IPS-18c (cell line): ENCODE results near the gene BCL2L11.
A peak's percentile ranks its signal among the peaks of the same experiment; 100 is the strongest.
"Not testable (repeated sequence)": the region's sequence is repeated elsewhere in the genome, so short reads cannot be mapped to it uniquely, and the experiment has no call there.

ENCODE experiments used
- H3K4me3 ChIP-seq: 2 replicates; pipeline ENCODE4 v1.7.0; 2013; ENCODE audit warnings: low read depth, mild to moderate bottlenecking, low read length, moderate library complexity; ENCODE audit not compliant: insufficient read depth
- H3K9me3 ChIP-seq: one replicate; pipeline ENCODE4 v1.6.1; 2013; ENCODE audit warnings: mild to moderate bottlenecking, low read length, moderate library complexity; ENCODE audit not compliant: control insufficient read depth, insufficient read depth

BCL2L11 gene

DNA sequence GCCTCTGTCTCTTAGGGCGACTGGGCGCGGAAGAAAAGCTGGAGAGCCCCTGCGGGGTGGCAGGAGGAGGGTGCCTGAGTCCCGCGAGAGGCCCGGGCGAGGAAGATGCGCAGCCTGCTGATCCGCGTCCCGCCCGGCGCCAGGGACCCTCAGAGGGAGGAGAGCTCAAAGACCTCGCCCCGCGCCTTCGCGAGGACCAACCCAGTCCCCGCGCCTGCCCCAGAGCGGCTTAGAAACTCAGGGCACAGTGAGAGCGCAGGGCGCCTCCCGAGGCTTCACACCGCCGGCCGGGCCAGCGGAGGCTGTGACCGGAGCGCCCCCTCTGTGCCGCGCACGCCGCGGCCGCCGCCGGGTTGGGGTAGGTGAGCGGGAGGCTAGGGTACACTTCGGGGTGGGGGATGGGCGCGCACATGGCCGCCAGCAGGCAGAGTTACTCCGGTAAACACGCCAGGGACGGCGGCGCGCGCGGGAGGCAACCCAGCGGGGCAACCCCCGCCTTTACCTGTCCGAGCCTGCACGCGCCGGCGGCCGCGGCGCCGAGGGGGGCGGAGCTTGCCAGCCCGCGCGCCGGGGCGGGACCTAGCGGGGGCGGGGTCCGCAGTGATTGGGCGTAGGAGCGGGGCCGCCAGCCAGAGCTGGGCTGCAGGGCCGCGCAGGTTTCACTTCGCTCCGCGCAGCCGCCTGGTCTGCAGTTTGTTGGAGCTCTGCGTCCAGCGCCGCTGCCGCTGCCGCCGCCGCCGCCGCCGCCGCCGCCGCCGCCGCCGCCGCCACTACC lies at the start of gene BCL2L11:
BCL2L11 (plus strand) TSS at position 662 of the 775 bp plus-strand sequence. CDS start 2,832 bp downstream, outside the sequence.
- H3K4me3 ChIP-seq, result peak within 1 kb of the TSS; percentile 82
- H3K9me3 ChIP-seq, result peaks cover 2% of the 10 kb centered on the region

DNA sequence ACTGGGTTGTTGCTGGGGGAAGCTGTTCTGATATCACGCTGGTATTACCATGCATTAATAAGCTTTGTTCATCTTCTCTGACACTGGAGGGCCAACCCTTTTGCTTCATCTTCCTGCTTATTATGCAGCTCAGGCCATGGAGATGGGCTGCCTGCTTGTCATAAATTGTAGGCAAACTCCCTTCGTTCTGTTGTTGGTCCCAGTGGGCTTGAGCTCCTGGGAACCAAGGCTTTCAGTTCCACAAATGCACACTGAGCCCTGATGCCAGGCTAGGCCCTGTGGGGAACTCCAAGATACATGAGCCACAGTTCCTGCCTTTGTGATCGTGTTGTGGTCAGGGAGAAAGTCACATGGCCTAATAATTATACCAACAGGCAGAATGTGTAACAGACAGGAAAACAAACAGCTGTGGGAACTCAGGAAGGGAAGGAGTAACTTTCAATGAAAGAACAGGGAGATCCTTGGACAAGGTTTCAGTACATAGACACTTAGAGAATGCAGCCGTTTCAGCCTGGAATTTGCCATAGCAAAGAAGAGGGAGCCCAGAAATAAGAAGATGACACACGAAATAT lies 49.0 kb upstream of the BCL2L11 start:
- no peak overlapping the region for H3K4me3 ChIP-seq

DNA sequence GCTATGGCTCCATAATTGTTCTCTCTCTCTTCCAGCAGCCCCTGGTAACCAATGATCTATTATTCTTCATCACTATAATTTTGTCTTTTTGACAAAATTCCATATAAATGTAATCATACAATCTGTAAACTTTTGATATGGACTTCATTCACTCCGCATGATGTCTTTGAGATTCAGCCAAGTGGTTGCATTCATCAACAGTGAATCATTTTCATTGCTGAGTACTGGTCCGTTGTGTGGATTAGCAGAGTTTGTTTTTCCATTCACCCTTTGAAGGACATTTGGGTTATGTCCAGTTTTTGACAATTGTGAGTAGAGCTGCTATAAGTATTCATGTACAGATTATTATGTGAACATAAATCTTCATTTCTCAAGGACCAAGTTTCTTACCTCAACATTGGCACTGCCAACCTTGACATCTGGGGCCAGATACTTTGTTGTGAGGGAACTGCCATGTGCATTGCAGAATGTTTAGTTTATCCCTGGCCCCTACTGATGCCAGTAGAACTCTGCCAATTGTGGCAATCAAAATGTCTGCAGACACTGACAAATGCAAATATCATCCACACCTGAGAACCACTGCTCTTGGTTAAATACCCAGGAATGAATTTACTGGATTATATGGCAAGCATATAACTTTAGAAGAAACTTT lies 48.4 kb upstream of the BCL2L11 start:
- no peak overlapping the region for H3K4me3 ChIP-seq
- no peaks in the 10 kb centered on the region for H3K9me3 ChIP-seq

More for the DNA sequence above, 49.0 kb upstream of the BCL2L11 start:
- no peaks in the 10 kb centered on the region for H3K9me3 ChIP-seq

GRCh38 chr2:111082659-111083058 lies 38.1 kb upstream of the BCL2L11 start:
- H3K4me3 ChIP-seq, H3K9me3 ChIP-seq: not testable (repeated sequence)

GRCh38 chr2:111091811-111092211 lies 28.9 kb upstream of the BCL2L11 start:
- Histone ChIP-seq H3K9me3 (no peaks in the 10 kb centered on the region), H3K4me3 (no peak overlapping the region)

GRCh38 chr2:111094691-111095090 lies 26.0 kb upstream of the BCL2L11 start:
- Histone ChIP-seq H3K4me3 (no peak overlapping the region), H3K9me3 (no peaks in the 10 kb centered on the region)

DNA sequence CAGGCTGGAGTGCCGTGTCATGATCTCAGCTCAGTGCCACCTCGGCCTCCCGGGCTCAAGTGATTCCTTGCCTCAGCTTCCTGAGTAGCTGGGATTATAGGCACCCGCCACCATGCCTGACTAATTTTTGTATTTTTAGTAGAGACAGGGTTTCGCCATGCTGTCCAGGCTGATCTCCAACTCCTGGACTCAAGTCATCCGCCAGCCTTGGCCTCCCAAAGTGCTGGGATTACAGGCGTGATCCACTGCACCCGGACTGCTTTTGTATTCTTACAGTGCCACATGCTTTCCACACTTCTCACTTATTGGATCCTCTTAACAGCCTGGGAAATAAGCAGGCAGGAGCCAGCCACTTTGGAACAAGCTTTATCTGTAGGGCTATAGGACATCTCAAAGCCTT lies 25.3 kb upstream of the BCL2L11 start:
- Histone ChIP-seq H3K9me3 (no peaks in the 10 kb centered on the region), H3K4me3 (no peak overlapping the region)

DNA sequence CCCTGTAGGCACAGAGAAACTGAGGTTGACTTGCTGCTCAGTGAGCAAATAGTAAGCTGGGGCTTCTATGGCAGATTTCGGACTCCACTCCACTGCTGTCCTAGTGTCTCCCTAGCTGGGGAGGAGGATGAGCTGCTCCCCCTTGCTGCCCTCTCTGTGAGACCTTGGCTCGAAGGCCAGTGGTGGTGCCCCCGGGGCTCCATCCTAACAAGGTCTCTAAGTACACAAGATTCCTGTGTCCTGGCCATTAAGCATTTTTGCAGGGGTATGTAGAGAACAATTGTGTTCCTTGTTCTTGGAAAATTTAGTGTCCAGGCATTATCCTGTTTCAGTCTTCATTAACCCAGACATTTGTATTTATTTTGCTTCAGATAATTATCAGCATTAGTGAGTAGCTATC lies 21.3 kb upstream of the BCL2L11 start:
- H3K9me3 ChIP-seq, result no peaks in the 10 kb centered on the region
- H3K4me3 ChIP-seq, result no peak overlapping the region

GRCh38 chr2:111100087-111100764 lies 20.5 kb upstream of the BCL2L11 start:
- Histone ChIP-seq H3K9me3 (no peaks in the 10 kb centered on the region), H3K4me3 (no peak overlapping the region)

GRCh38 chr2:111100765-111101162 lies 19.9 kb upstream of the BCL2L11 start:
- Histone ChIP-seq H3K9me3 (no peaks in the 10 kb centered on the region), H3K4me3 (no peak overlapping the region)

- H3K4me3 ChIP-seq, result no peak overlapping the region
These were observed 19.1 kb upstream of the BCL2L11 start for GRCh38 chr2:111101592-111101991.

GRCh38 chr2:111102216-111102615 lies 18.5 kb upstream of the BCL2L11 start:
- Histone ChIP-seq H3K9me3 (no peaks in the 10 kb centered on the region), H3K4me3 (no peak overlapping the region)

More at GRCh38 chr2:111101592-111101991, 19.1 kb upstream of the BCL2L11 start:
- H3K9me3 ChIP-seq, result no peaks in the 10 kb centered on the region

GRCh38 chr2:111105926-111106325 lies 14.8 kb upstream of the BCL2L11 start:
- H3K9me3 ChIP-seq, result no peaks in the 10 kb centered on the region
- no peak overlapping the region for H3K4me3 ChIP-seq

DNA sequence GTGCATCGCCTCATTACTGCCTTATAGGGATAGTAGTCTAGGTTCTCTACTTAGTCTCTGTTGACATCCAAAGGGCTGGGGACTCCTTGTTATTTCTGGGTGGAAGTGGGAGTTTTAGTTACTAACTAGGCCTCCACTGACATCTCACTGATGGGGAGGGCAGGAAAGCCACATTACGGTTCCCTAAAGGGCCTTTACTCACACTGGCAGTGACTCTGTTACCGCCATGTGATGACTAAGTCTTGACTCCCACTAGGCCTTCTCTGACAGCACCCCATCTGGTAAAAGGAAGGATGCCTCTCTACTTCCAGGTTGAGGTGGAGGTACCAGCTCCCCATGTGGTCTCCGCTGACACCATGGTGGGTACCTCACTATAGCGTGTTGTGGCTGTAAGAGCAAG lies 14.0 kb upstream of the BCL2L11 start:
- H3K9me3 ChIP-seq, result no peaks in the 10 kb centered on the region
- H3K4me3 ChIP-seq, result no peak overlapping the region

DNA sequence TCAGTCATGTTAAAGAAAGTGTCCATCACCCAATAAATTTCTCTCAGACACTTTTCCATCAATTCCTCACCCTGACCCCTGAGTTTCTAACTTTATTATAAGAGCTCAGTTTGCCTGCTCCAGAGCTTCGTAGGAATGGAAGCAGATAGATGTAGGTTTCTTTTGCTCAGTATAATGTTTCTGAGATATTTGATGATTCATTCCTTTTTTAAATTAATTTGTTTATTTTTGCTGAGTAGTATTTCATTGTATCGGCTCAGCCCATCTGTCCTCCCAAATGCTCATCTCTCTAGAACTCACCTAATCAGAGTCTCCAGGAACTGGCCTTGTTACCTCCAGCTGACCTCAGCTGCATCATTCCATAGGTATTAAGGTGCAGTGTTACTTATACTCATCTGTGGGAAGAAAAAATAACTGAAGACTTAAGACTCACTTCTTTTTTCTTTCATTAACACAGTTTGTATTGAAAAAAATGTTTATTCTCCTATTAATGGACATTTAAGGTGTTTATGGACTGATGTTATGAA lies 11.9 kb upstream of the BCL2L11 start:
- H3K4me3 ChIP-seq, result no peak overlapping the region
- H3K9me3 ChIP-seq, result peaks cover 2% of the 10 kb centered on the region

- H3K4me3 ChIP-seq, result no peak overlapping the region
- H3K9me3 ChIP-seq, result peaks cover 2% of the 10 kb centered on the region
These were observed 9.5 kb upstream of the BCL2L11 start for GRCh38 chr2:111111101-111111755.

DNA sequence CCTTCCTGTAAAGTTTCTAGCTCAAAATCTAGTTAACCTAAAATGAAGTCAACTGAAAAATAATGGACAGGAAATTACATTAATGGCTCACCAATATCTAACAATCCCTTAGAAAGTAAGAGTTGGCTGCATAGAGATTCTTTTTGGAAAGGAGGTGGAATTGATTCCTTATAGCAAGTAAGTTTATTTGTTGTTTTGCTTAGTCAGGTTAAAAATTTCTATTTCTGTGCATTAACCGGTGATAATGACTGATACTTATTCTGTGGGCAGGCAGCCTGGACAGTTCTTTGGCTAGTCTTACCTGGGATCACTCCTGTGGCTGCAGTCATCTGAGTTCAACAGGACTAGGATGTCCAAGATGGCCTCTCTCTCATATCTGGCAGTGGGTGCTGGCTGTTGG lies 6.9 kb upstream of the BCL2L11 start:
- H3K9me3 ChIP-seq, result peaks cover 2% of the 10 kb centered on the region
- no peak overlapping the region for H3K4me3 ChIP-seq
